LoVo (cell line): ENCODE results near the gene PLS3.
A peak's percentile ranks its signal among the peaks of the same experiment; 100 is the strongest.
"Not testable (repeated sequence)": the region's sequence is repeated elsewhere in the genome, so short reads cannot be mapped to it uniquely, and the experiment has no call there.

Experiments
- DNase-seq: peaks from one replicate; pipeline ENCODE4 v3.0.0-alpha.2; 2016; ENCODE audit warnings: low spot score

The PLS3 gene

DNA sequence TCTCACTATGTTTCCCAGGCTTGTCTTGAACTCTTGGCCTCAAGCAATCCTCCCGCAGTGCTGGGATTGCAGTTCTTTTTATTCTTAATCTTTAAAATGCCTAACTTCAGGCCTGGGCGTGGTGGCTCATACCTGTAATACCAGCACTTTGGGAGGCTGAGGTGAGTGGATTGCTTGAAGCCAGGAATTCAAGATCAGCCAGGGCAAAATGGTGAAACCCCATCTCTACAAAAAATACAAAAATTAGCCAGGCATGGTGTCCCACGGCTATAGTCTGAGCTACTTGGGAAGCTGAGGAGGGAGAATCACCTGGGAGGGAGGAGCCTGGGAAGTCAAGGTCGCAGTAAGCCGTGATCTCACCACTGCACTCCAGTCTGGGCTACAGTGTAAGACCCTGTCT is 45.9 kb downstream of the PLS3 start:
- no peak for DNase-seq

DNA sequence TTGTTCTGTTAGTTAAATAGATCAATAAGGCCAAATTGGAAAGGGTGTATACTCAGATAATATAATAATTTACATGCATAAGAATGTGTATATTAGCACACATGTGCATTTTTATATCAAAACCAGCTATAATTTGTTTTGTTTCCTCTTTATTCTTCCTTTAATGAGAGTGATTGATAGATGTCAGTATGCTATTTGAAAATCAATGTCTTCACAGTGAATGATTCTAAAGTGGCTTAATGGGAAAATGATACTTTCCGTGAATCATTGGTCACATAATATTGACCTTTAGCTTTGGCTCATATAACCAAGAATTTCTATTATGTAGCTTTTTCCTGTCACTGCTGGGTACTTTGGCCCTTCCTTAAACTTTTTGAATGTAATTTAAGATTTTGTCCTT is 48.6 kb downstream of the PLS3 start:
- no peak for DNase-seq

DNA sequence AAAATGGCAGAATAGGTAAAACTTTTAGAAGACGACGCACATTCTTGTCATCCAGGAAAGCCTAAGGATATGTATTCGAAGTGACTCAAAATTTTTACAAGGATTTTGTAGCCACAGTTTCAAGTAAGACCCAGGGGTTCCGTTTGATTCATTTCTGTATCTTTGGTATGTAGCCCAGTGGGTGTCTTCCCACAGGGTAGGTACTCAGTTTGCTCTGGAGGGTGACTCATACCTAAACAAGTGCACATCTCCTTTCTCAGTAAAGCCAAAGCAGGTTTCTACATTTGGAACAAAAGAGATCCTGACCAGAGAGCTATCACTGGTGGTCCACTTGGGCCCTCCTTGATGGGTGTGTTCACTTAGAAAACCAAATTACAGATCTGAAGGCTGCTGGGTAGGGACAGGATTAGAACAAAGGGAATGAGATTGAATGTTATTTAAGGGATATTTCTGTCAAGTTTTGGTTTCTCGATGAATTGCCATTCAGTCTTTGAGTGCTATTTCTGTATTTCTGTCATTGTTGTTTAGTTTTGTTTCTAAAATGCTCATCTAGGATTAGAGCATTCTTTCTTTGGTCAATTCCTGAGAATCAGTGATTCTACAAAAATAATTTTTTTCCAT is 56.1 kb downstream of the PLS3 start:
- peak; percentile 61 for DNase-seq

DNA sequence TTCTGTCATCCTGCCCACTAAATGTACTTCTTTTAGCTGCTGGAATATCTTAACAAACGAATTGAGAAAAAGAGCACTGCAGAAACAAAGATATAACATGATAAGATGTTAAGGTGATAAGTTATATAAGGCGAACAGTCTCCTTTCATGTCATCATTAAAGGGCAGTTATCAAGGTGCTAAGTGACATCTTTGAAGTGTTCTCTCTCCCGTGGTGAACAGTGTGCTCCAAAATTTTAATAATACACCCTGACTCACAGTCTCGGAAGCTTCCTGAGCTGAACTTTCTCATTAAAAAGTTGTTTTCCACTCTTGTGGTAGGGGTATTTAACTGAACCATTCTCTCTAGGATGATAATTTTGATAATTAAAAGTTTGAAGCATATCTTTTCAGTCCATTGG is 61.6 kb downstream of the PLS3 start:
- no peak for DNase-seq

DNA sequence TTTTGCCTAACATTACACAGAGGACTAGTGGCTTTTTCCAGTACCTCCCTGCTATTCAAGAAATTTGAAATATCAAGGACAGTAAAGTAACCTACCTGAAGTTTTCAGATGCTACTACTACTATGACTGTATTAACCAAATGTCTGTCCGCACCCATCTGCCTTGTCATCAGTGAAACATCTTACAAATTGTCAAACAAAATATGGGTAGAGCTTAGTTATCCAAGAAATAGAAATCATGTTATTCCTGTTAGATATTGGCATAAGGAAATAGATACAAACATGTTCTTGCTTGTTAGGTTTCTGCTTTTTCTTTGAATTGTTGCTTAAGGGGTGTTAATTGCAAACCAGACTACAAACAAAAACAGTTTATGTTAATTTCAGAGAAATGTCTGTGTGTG is 63.9 kb downstream of the PLS3 start:
- no peak for DNase-seq

DNA sequence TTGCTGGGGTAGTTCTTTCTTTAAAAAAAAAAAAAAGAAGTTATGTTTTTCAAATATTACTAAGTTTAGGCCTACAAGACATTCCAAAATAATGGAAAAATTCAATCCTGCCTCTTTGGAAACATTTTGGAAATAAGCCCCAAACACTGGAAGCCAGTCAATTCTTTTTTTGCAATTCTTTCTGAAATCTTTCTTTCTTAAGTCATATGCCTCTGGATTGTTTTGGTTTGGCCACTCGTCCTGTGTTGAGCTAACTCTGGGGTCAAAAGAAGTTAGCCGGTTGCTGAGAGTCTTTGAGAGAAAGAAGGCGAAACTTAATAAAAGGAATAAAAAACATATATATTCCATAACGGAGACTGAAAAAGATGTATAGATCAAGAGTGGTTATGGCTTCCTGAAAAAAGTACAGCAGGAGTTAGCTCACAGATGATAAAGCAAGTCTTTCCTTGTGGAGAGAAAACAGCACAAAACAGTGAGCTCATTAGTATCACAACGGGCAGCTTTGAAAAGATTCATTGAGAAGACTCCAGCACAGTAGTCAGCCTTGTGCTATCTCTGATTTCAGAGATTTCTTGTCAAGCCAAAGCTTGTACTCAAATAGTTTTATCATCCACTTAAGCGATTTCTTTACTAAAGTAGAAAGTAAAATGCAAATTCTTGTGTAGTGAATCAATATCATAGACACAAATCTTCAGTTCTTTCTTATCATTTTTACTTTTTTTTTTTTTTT is 64.8 kb downstream of the PLS3 start:
- no peak for DNase-seq

DNA sequence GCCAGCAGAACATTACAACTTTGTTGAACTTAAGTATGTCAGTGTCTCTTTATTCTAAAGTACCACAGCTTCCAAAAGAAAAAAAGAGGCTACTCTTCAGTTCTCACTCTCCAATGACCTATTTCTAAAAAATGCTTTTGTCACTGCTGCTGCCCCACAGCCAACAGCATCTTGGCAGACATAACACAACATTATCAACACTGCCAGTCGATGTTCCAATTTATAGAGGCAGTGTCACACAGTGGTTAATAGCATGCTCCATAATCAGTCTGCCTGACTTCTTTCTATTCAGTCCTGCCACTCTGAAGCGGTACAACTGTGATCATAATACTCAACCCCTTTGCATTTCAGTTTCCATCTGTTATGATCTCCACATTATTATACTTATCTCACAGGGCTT is 69.2 kb downstream of the PLS3 start:
- no peak for DNase-seq

DNA sequence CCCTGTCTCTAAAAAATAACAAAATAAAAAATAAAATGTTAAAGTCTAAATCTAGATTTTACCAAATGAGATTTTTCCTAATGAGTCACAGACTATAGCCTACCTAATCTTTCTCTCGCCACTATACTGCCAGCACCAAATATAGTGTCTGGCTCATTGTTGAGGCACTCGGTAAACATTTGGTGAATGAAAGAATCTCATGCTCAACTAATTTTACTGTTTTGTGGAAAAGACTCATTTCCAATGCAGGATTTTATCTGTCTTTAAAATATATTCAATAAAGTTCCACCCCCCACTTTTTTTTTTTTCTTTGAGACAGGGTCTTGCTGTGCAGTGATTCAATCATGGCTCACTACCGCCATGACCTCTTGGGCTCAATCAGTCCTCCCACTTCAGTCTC is 71.5 kb downstream of the PLS3 start:
- no peak for DNase-seq

DNA sequence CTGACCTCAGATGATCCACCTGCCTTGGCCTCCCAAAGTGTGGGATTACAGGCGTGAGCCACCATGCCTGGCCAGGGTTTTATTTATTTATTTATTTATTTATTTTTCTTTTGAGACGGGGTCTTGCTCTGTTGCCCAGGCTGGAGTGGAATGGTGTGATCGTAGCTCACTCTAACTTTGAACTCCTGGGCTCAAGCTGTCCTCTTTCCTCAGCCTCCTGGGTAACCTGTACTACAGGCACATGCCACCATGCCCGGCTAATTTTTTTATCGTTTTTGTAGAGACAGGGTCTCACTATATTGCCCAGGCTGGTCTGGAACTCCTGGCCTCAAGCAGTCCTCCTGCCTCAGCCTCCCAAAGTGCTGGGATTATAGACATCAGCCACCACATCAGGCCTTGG is 72.4 kb downstream of the PLS3 start:
- not testable (repeated sequence) for DNase-seq

DNA sequence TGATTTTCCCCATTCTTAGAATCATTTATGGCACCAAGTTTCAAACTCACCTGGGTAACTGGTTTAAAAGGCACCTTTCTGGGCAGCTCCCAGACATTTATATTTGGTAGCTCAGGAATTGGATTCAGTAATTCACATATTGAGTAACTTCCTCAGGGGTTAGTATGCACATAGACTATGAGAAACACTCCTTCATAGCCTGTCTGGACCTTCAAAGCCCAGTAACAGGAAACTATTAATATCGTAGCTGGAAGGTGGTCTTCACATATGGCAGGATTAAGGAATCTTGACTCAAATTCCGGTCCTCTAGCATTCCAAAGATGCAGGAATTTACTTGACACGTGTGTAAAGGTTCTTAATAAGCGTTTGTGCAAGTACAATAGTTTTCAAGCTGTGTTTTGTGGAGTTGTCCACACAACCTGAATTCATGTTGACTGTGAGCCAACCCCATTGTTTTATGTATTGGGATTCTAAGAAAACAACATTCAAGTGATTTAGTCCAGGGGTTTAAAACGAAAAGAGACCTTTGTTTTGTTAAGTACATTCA is 78.4 kb downstream of the PLS3 start:
- DNase-seq = no peak

DNA sequence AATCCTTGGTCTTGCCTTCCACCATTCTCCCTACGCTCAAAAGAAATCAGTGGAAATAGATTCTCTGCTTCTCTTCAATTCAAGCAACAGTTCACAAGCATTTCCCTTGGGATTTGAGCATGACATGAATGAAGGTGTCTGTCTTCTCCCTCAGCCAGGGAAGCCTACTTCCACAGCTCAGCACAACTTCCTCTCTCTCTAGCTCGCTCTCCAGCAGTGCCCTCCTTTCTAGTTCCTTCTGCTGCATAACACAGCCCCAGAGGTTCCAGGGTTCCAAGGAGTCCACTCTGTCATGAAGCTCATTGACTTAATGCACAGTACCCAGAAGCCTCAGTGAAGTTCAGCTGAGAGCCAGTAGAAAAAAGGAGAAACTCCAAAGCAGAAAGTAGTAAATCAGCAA is 81.3 kb downstream of the PLS3 start:
- no peak for DNase-seq

DNA sequence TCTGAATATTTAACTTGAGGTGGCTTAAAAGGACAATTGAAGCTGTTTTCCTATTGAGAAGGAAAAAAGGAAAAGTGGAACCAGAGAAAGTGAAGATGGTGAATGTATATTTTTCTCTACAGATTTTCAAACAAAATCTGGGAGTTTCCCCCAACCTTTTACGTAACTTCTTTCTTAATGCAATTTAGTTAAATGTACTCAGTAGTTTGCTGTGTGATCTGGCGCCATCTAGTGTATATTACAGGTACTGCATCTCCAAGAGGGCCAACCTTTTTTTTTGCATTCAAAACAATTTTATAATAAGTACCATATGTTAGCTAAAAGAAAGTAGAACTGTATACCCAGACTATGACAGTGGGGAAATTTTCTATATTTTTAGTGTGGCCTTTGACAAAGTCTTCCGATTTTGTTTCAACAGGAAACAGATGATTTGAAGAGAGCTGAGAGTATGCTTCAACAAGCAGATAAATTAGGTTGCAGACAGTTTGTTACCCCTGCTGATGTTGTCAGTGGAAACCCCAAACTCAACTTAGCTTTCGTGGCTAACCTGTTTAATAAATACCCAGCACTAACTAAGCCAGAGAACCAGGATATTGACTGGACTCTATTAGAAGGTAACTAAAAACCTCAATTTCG is 82.0 kb downstream of the PLS3 start:
- DNase-seq = peak; percentile 19

DNA sequence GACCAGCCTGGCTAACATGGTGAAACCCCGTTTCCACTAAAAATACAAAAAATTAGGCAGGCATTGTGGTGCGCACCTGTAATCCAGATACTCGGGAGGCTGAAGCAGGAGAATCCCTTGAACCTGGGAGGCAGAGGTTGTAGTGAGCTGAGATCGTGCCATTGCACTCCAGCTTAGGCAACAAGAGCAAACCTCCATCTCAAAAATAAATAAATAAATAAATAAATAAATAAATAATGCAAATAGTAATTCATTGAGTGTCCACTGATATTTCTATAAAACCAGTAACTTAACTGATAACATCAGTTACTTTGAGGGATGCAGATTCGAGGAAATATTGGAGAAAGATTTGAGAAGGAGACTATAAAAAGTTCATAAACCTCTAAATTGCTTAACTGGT is 83.4 kb downstream of the PLS3 start:
- DNase-seq = not testable (repeated sequence)

DNA sequence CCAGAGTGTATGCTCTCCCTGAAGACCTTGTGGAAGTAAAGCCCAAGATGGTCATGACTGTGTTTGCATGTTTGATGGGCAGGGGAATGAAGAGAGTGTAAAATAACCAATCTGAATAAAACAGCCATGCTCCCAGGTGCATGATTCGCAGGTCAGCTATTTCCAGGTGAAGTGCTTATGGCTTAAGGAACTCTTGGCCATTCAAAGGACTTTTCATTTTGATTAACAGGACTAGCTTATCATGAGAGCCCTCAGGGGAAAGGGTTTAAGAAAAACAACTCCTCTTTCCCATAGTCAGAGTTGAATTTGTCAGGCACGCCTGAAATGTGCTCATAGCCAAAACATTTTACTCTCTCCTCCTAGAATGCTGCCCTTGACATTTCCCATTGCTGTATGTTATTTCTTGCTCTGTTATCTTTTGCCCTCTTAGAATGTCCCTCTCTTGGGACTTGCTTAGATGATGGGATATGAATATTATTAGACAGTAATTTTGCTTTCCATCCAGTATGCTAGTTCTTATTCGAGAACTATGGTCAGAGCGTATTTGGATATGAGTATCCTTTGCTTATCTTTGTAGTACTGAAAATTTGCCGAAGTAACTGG is 88.6 kb downstream of the PLS3 start:
- no peak for DNase-seq

DNA sequence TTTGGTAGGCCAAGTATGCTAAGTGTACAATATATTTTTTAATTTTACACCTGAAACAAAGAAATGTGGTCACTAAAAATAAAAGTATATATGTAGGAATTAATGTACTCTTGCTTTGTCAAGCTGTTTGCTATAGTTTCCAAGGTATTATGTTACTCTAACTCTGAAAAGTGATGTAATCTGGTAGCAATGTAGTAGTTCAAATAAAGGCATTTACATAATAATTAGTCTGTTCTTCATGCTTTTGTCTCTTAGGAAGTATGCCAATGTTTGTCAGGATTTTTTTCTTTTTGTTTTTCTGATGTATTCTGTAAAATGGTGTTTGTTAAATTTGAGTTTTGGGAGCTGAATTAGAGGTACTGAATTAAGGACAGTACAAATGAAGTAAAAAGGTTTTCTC is 89.5 kb downstream of the PLS3 start:
- DNase-seq = no peak

DNA sequence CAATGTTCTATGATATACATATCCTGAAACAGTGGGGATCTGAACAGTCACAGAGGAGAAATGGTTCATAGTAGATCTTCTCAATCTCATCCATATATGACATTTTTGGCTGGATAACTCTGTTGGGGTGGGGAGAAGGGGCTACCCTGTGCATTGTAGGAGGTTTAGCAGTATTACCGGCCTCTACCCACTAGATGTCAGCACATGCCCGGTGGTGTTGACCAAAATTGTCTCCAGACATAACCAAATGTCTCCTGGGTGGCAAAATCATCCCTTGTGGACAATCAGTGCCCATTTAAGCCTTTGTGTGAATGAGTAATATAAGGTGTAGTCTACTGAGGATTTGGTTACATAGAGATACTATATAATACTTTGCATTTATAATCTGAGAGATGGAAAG is 89.9 kb downstream of the PLS3 start:
- peak; percentile 2 for DNase-seq

DNA sequence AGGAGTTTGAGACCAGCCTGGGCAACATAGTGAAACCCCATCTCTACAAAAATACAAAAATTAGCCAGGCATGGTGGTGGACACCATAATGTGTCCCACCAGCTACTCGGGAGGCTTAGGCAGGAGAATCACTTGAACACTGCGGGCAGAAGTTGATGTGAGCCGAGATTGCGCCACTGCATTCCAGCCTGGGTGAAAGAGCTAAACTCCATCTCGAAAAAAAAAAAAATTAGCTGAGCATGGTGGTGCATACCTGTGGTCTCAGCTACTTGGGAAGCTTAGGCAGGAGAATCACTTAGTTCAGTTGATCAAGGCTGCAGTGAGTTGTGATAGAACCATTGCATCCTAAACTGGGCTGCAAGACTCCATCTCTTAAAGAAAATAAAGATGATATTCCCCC is 91.2 kb downstream of the PLS3 start:
- no peak for DNase-seq

DNA sequence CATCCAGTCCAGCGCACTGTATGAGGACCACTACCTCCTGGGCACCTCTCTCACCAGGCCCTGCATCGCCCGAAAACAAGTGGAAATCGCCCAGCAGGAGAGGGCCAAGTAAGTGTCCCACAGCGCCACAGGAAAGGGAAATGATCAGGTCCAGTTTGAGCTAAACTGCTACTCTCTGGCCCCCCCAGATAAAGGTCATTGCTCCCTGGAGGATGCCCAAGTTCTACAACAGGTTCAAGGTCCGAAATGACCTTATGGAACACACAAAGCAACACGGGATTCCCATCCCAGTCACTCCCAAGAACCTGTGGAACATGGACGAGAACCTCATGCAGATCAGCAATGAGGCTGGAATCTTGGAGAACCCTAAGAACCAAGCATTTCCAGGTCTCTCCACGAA is 104.1 kb downstream of the PLS3 start:
- DNase-seq = no peak

DNA sequence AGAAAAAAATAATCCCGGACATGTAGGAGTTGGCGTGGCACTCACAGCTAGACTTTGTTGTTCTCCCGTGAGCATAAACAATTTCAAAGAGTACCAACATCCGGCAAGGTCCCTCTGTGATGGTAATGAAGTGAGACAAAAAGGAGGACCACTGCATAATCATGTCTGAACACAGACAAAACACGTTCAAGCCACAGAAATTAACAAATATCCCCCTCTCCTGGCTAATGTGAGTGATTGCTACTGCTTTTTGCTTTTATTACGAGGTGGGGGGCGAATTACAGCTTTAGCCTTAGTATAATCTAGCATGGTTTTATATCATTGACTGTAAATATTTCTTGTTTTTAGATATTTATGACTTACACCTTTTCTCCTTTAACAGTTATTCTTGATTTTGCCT is 118.5 kb downstream of the PLS3 start:
- no peak for DNase-seq

DNA sequence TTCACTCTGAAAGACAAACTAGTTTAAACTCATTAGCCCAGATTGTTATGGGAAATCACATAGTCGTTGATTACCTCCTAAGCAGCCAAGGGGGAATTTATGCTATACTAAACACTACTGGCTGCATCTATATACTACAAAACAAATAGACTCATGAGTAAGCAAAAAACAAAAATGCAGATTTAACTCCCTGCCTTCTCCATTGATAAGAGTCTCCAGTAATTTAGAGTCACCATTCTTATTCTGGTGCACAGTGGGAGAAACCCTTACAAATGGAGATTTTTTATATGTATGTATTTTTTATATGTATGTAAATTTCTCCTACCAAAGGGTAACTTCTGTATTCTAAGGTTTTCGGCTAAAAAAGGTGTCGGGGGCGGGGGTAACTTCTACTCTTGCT is 126.6 kb downstream of the PLS3 start:
- DNase-seq = no peak

DNA sequence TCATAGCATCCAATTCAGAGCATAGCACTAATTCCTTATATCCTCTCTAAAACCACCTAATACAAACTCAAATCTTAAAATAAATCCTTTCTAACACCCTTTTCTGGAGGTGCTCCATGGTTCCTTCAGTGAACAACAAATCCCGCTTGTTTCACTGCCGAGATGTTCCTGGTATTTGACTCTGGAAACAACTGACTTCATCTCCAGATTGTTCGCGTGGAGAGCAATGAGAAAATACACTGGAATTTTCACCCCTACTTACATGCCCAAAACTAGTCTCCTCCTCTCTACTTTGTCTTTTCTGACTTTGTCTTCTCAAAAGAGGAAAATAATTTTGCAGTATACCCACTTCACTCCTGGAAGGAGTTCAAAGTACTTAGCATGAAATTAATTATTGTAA is 129.0 kb downstream of the PLS3 start:
- DNase-seq = no peak

DNA sequence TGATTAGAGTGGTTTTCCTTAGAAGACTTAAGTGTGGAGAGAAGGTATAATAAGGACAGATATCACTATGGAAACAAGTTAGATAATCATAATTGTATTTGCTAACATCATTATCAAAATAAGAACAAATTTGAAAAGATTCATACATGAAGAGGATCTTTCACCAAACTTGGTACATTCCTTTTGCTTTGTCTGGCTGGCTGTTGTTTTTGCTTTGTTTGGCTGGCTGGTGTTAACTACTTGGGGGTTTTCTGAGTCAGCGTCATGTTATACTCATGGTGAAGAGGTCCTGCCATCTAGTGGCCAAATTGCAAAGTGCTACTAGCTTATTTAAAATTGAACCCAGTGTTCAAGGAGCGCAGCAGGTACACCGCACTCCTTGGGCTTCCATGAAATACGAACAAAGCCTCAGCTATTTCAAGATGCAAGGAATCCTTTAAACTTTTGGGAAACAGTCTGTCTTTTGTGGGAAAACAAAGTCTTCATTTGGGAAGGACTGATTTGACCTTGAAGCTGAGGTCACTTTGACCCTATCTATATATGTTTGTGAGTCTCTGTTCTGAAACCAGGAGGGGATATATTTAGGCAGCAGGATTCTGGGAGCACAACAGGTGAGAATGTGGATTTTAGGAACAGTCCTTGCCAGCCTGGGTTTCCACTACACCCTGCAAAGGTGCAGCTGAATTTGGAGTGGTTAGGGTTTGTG is 129.7 kb downstream of the PLS3 start:
- DNase-seq = peak; percentile 35
